GM23338 (cell line): Measurements from ENCODE around the gene PPFIBP2. TPM values are rescaled to one million over a fixed set of nuclear protein-coding genes. Genes with fewer than 3 reads are reported as not detected.

Source experiments
- ATAC-seq: fragments of 200-7000 bp; cut with Tn5 transposase; 3 replicates; pipeline ENCODE4 v1.9.1; 2020
- DNase-seq: peaks from one replicate; pipeline ENCODE4 v3.0.0-alpha.2; 2015; ENCODE audit warnings: low spot score
- H2AFZ ChIP-seq: fragments of 200-600 bp; sonication (generic); 2 replicates; pipeline ENCODE4 v1.8.0; 2016; ENCODE audit warnings: antibody characterized with exemption, mild to moderate bottlenecking, moderate library complexity
- H3F3A ChIP-seq: fragments of 200-600 bp; sonication (generic); replicated peaks from 2 replicates; pipeline ENCODE4 v1.8.0; 2017; ENCODE audit warnings: antibody characterized with exemption, mixed run types, low read depth
- H3K27ac ChIP-seq: fragments of 200-600 bp; sonication (generic); 2 replicates; pipeline ENCODE4 v1.6.1; 2016; ENCODE audit warnings: low read depth
- H3K27me3 ChIP-seq: fragments of 200-600 bp; sonication (generic); 2 replicates; pipeline ENCODE4 v1.8.0; 2016; ENCODE audit warnings: mild to moderate bottlenecking, mixed run types, moderate library complexity; ENCODE audit not compliant: insufficient read depth
- H3K36me3 ChIP-seq: fragments of 200-600 bp; sonication (generic); 2 replicates; pipeline ENCODE4 v1.8.0; 2016; ENCODE audit warnings: mild to moderate bottlenecking; ENCODE audit not compliant: insufficient read depth
- H3K4me1 ChIP-seq: fragments of 200-600 bp; sonication (generic); 2 replicates; pipeline ENCODE4 v1.8.0; 2016; ENCODE audit warnings: mild to moderate bottlenecking, moderate library complexity; ENCODE audit not compliant: insufficient read depth
- H3K4me2 ChIP-seq: fragments of 200-600 bp; sonication (generic); 2 replicates; pipeline ENCODE4 v1.7.1; 2017; ENCODE audit warnings: mixed run types
- H3K4me3 ChIP-seq: fragments of 200-600 bp; sonication (generic); 2 replicates; pipeline ENCODE4 v1.6.1; 2016; ENCODE audit warnings: mixed run types
- H3K79me2 ChIP-seq: fragments of 200-600 bp; sonication (generic); replicated peaks from 2 replicates; pipeline ENCODE4 v1.8.0; 2017; ENCODE audit warnings: mild to moderate bottlenecking; ENCODE audit not compliant: insufficient read depth
- H3K9me2 ChIP-seq: fragments of 200-600 bp; sonication (generic); 2 replicates; pipeline ENCODE4 v1.8.0; 2017; ENCODE audit not compliant: insufficient read depth
- H4K20me1 ChIP-seq: fragments of 200-600 bp; sonication (generic); replicated peaks from 2 replicates; pipeline ENCODE4 v1.8.0; 2017; ENCODE audit warnings: mild to moderate bottlenecking; ENCODE audit not compliant: insufficient read depth
- H3K27ac Mint-ChIP-seq: 2 replicates; pipeline ENCODE4 v1.8.0; 2020; ENCODE audit warnings: inconsistent platforms, mild to moderate bottlenecking, moderate library complexity, mixed read lengths
- H3K27me3 Mint-ChIP-seq: 3 replicates; pipeline ENCODE4 v1.8.0; 2022; ENCODE audit warnings: low read depth, mild to moderate bottlenecking, moderate library complexity, mixed read lengths, inconsistent platforms; ENCODE audit not compliant: insufficient read depth, poor library complexity
- H3K36me3 Mint-ChIP-seq: 3 replicates; pipeline ENCODE4 v1.8.0; 2021; ENCODE audit warnings: low read depth, mild to moderate bottlenecking, inconsistent platforms, moderate library complexity, mixed read lengths
- H3K4me1 Mint-ChIP-seq: 3 replicates; pipeline ENCODE4 v1.8.0; 2020; ENCODE audit warnings: mild to moderate bottlenecking, inconsistent platforms, mixed read lengths
- H3K4me3 Mint-ChIP-seq: 3 replicates; pipeline ENCODE4 v1.8.0; 2021; ENCODE audit warnings: moderate library complexity, mild to moderate bottlenecking, inconsistent platforms, mixed read lengths
- H3K9me3 Mint-ChIP-seq: 3 replicates; pipeline ENCODE4 v1.8.0; 2020; ENCODE audit warnings: moderate library complexity, mild to moderate bottlenecking, inconsistent platforms, mixed read lengths
- CREB1 ChIP-seq: fragments of 250-450 bp; sonication (Bioruptor Pico); IDR thresholded peaks from 2 replicates; pipeline ENCODE4 v1.5.0; 2020; ENCODE audit warnings: low read depth, mild to moderate bottlenecking, moderate library complexity
- EZH2 ChIP-seq: fragments of 200-600 bp; sonication (generic); IDR thresholded peaks from one replicate; pipeline ENCODE4 v1.8.0; 2017; ENCODE audit warnings: antibody characterized with exemption, mild to moderate bottlenecking, low read depth; ENCODE audit not compliant: unreplicated experiment
- EZH2phosphoT487 ChIP-seq: fragments of 200-600 bp; sonication (generic); IDR thresholded peaks from one replicate; pipeline ENCODE4 v1.8.1; 2018; ENCODE audit warnings: antibody characterized with exemption; ENCODE audit not compliant: unreplicated experiment
- NANOG ChIP-seq: IDR thresholded peaks from 2 replicates; pipeline ENCODE4 v1.6.1; 2016; ENCODE audit warnings: antibody characterized with exemption, borderline replicate concordance
- STAT1 ChIP-seq: IDR thresholded peaks from one replicate; pipeline ENCODE4 v1.6.1; 2016; ENCODE audit warnings: antibody characterized with exemption; ENCODE audit not compliant: unreplicated experiment
- ZNF114 ChIP-seq: fragments of 250-450 bp; sonication (Bioruptor Pico); IDR thresholded peaks from 2 replicates; pipeline ENCODE4 v1.5.0; 2020; ENCODE audit warnings: mild to moderate bottlenecking, moderate library complexity
- polyA plus RNA-seq: library from polyadenylated mRNA; unstranded; fragments of >200 nt; fragmentation: Nextera tagmentation; extraction: Ambion mirVana; gene quantifications from 2 replicates; pipeline ENCODE4 v1.2.1, GENCODE V29; 2016
- total RNA-seq: library from RNA; depleted of rRNA; stranded (reverse); fragments of >200 nt; shearing (Covaris generic); gene quantifications from 2 replicates; pipeline ENCODE4 v1.2.3, GENCODE V29; 2014
- TF ChIP-seq, protein P1 (sequence below): IDR thresholded peaks from one replicate; pipeline ENCODE4 v1.6.1; 2018; ENCODE audit warnings: antibody characterized with exemption; ENCODE audit not compliant: unreplicated experiment
- TF ChIP-seq, protein P2 (sequence below), 2 experiments: fragments of 200-600 bp in 1 of 2; sonication (generic) in 1 of 2; conservative IDR thresholded peaks; 2 replicates each; pipeline versions ENCODE4 v1.5.1 to v1.6.1; 2016 to 2017; ENCODE audit warnings: antibody characterized with exemption in 2 of 2, low read depth in 2 of 2, mild to moderate bottlenecking in 2 of 2, moderate library complexity in 1 of 2

The PPFIBP2 gene
- total and polyA plus RNA-seq, 2 experiments from 2014 or later: 7.1 to 14.8 TPM

DNA sequence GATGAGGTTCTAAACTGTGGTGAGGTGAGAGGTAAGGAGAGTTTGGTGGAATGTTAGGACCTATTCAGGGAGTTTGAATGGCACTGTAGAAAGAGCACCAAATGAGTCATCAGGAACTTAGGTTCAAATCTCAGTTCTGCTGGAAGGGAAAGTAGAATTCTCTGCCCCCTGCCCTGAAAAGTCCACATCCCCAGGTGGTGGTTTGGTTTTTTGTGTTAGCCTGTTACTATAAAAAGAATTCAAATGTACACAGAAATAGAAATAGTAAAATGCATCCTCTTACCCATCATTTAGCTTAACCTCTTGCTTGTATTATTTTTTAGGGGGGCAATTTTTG is 20.2 kb downstream of the PPFIBP2 start (continued):
- TF ChIP-seq, protein P1, sequence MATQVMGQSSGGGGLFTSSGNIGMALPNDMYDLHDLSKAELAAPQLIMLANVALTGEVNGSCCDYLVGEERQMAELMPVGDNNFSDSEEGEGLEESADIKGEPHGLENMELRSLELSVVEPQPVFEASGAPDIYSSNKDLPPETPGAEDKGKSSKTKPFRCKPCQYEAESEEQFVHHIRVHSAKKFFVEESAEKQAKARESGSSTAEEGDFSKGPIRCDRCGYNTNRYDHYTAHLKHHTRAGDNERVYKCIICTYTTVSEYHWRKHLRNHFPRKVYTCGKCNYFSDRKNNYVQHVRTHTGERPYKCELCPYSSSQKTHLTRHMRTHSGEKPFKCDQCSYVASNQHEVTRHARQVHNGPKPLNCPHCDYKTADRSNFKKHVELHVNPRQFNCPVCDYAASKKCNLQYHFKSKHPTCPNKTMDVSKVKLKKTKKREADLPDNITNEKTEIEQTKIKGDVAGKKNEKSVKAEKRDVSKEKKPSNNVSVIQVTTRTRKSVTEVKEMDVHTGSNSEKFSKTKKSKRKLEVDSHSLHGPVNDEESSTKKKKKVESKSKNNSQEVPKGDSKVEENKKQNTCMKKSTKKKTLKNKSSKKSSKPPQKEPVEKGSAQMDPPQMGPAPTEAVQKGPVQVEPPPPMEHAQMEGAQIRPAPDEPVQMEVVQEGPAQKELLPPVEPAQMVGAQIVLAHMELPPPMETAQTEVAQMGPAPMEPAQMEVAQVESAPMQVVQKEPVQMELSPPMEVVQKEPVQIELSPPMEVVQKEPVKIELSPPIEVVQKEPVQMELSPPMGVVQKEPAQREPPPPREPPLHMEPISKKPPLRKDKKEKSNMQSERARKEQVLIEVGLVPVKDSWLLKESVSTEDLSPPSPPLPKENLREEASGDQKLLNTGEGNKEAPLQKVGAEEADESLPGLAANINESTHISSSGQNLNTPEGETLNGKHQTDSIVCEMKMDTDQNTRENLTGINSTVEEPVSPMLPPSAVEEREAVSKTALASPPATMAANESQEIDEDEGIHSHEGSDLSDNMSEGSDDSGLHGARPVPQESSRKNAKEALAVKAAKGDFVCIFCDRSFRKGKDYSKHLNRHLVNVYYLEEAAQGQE: no peak

DNA sequence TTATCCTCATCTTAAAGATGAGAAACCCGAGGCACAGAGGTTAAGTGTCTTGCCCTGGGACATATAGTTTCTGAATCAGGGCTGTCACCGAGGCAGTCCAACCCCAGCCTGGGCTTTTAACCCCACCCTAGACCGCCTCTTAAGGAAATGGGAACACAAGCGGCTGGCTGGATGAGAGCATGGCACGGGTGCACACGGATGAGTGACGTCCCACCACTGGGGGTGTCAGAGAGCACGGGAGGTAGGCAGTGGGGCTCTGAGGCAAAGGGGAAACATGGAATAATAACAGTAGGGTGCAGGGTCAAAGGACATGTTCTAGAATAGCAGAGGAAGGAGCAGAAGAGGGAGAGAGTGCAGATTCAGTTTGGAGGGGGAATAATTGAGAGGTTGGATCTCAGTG is 22.3 kb downstream of the PPFIBP2 start:
- Histone ChIP-seq H3K4me2 (no peak overlapping the region), H4K20me1 (no peaks in the 10 kb centered on the region), H3K79me2 (no peaks in the 10 kb centered on the region), H3K4me3 (no peak overlapping the region), H3K9me2 (no peaks in the 10 kb centered on the region), H3K4me1 (no peaks in the 10 kb centered on the region), H3K27me3 (no peaks in the 10 kb centered on the region), H2AFZ (no peak overlapping the region), H3K27ac (no peak overlapping the region), H3K36me3 (no peaks in the 10 kb centered on the region), H3F3A (no peaks in the 10 kb centered on the region)
- peaks cover 6% of the 10 kb centered on the region for H3K27me3 Mint-ChIP-seq
- no peaks in the 10 kb centered on the region for H3K9me3 Mint-ChIP-seq
- ATAC-seq (peak; percentile 97), DNase-seq (peak; percentile 71)
- H3K36me3 Mint-ChIP-seq: no peaks in the 10 kb centered on the region
- H3K27ac Mint-ChIP-seq: no peak overlapping the region
- peaks cover 7% of the 10 kb centered on the region for H3K4me1 Mint-ChIP-seq
- H3K4me3 Mint-ChIP-seq: no peak overlapping the region
- TF ChIP-seq, protein P2, sequence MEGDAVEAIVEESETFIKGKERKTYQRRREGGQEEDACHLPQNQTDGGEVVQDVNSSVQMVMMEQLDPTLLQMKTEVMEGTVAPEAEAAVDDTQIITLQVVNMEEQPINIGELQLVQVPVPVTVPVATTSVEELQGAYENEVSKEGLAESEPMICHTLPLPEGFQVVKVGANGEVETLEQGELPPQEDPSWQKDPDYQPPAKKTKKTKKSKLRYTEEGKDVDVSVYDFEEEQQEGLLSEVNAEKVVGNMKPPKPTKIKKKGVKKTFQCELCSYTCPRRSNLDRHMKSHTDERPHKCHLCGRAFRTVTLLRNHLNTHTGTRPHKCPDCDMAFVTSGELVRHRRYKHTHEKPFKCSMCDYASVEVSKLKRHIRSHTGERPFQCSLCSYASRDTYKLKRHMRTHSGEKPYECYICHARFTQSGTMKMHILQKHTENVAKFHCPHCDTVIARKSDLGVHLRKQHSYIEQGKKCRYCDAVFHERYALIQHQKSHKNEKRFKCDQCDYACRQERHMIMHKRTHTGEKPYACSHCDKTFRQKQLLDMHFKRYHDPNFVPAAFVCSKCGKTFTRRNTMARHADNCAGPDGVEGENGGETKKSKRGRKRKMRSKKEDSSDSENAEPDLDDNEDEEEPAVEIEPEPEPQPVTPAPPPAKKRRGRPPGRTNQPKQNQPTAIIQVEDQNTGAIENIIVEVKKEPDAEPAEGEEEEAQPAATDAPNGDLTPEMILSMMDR (conservative IDR thresholded peaks at IDR 0.05; ENCODE audit: low read depth in 2 of 2): peak; percentile 62 to 65
- no peak for TF ChIP-seq STAT1

DNA sequence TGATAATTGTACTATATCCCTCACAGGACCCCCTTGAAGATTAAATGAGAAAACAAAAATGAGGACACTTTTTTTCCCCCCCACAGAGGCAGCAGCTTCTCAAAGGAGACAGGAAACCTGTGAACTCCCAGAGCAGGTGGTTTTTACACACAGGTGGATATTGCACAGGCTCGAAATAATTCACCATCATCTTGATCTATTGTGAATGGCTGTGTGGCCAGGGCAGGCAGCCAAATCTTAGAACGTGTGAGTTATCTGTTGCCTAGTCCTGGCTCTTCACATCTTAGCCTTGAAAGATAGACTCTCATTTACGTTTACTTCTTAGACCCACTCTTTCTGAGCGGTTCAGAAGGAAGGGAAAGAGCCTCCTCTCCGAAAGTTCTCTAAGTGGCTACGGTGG is 23.5 kb downstream of the PPFIBP2 start:
- ATAC-seq: no peak
- Mint-ChIP-seq H3K9me3 (no peaks in the 10 kb centered on the region), H3K27ac (no peak overlapping the region), H3K27me3 (peaks cover 7% of the 10 kb centered on the region), H3K36me3 (no peaks in the 10 kb centered on the region), H3K4me3 (no peak overlapping the region), H3K4me1 (peaks cover 9% of the 10 kb centered on the region)
- Histone ChIP-seq H3K27me3 (no peaks in the 10 kb centered on the region), H3K9me2 (no peaks in the 10 kb centered on the region), H3K4me2 (no peak overlapping the region), H3F3A (no peaks in the 10 kb centered on the region), H4K20me1 (no peaks in the 10 kb centered on the region), H3K4me1 (no peaks in the 10 kb centered on the region), H3K79me2 (no peaks in the 10 kb centered on the region), H2AFZ (no peak overlapping the region), H3K36me3 (no peaks in the 10 kb centered on the region), H3K27ac (no peak overlapping the region), H3K4me3 (no peak overlapping the region)
- no peak for DNase-seq
- no peak for TF ChIP-seq ZNF114
- TF ChIP-seq EZH2phosphoT487: no peak
- TF ChIP-seq STAT1: no peak
- TF ChIP-seq EZH2: no peak
- no peak for TF ChIP-seq NANOG
- no peak for TF ChIP-seq CREB1
- TF ChIP-seq, protein P2 (conservative IDR thresholded peaks at IDR 0.05; ENCODE audit: low read depth in 2 of 2): no peak
